H1 (cell line): ENCODE measurements around the gene SCART1. TPM values are rescaled to one million over a fixed set of nuclear protein-coding genes. Genes with fewer than 3 reads are reported as not detected.

Experiments
- CTCF ChIA-PET: fragments of 300-600 bp; sonication (Branson Sonifier 250); formaldehyde crosslinking; loops from one replicate; lab custom pipeline; 2021; ENCODE audit not compliant: partially characterized antibody; lab: Charles Lee
- POLR2A ChIA-PET: fragments of 300-600 bp; sonication (Branson Sonifier 250); formaldehyde crosslinking; loops from one replicate; lab custom pipeline; 2021; ENCODE audit warnings: inconsistent platforms; ENCODE audit not compliant: partially characterized antibody; lab: Charles Lee
- DNase-seq, 2 experiments: peaks; one replicate each; pipeline versions ENCODE4 v3.0.0 to v3.0.0-alpha.2; 2010 to 2022; ENCODE audit warnings: low spot score in 2 of 2, low read depth in 1 of 2, mixed read lengths in 1 of 2
- FAIRE-seq: peaks from 2 replicates; lab custom pipeline; 2011; peaks lifted over from hg19 to GRCh38; lab: Jason Lieb, UNC
- H2AFZ ChIP-seq: 2 replicates; pipeline ENCODE4 v1.8.1; 2012; ENCODE audit warnings: low read length, inconsistent platforms
- H2AK5ac ChIP-seq: 2 replicates; pipeline ENCODE4 v1.6.1; 2013; ENCODE audit warnings: low read depth, low read length
- H2BK120ac ChIP-seq: replicated peaks from 2 replicates; pipeline ENCODE3; 2013; ENCODE audit warnings: low read depth, low read length, inconsistent platforms
- H2BK12ac ChIP-seq: 2 replicates; pipeline ENCODE4 v1.6.1; 2013; ENCODE audit warnings: low read depth, low read length
- H2BK15ac ChIP-seq: 2 replicates; pipeline ENCODE4 v1.6.1; 2013; ENCODE audit warnings: low read length
- H2BK20ac ChIP-seq: 2 replicates; pipeline ENCODE4 v1.6.1; 2013; ENCODE audit warnings: low read length
- H2BK5ac ChIP-seq: 2 replicates; pipeline ENCODE4 v1.6.1; 2013; ENCODE audit warnings: low read depth, low read length
- H3K14ac ChIP-seq: 2 replicates; pipeline ENCODE4 v1.6.1; 2013; ENCODE audit warnings: inconsistent platforms; ENCODE audit not compliant: insufficient read length
- H3K18ac ChIP-seq: 2 replicates; pipeline ENCODE4 v1.6.1; 2013; ENCODE audit warnings: low read length; ENCODE audit errors: extremely low read depth
- H3K23ac ChIP-seq: 2 replicates; pipeline ENCODE4 v1.6.1; 2013; ENCODE audit warnings: inconsistent platforms; ENCODE audit not compliant: insufficient read length
- H3K23me2 ChIP-seq: 2 replicates; pipeline ENCODE4 v1.6.1; 2013; ENCODE audit warnings: low read depth, low read length
- H3K27ac ChIP-seq: 2 replicates; pipeline ENCODE4 v1.6.1; 2011; ENCODE audit warnings: low read depth, low read length, inconsistent platforms
- H3K27me3 ChIP-seq, 4 experiments: replicated peaks in 1 of 4; 1 replicate in 1 of 4; 2 replicates in 3 of 4; pipeline versions ENCODE4 v1.6.1 to v1.8.1; 2011 to 2013; ENCODE audit warnings: low read length in 3 of 4, mild to moderate bottlenecking in 3 of 4, inconsistent platforms in 2 of 4, mixed read lengths in 2 of 4, moderate library complexity in 1 of 4; ENCODE audit not compliant: control insufficient read depth in 3 of 4, insufficient read depth in 3 of 4; ENCODE audit errors: extremely low read depth in 1 of 4
- H3K36me3 ChIP-seq, 4 experiments: 2 replicates each; pipeline versions ENCODE4 v1.6.1 to v1.8.1; 2011 to 2013; ENCODE audit warnings: mild to moderate bottlenecking in 4 of 4, low read length in 3 of 4, moderate library complexity in 2 of 4, control low read depth in 1 of 4, inconsistent platforms in 1 of 4; ENCODE audit not compliant: insufficient read depth in 4 of 4, control insufficient read depth in 2 of 4
- H3K4ac ChIP-seq: replicated peaks from 2 replicates; pipeline ENCODE3; 2013; ENCODE audit warnings: low read length, low read depth, mixed read lengths, inconsistent platforms; ENCODE audit not compliant: insufficient read length
- H3K4me1 ChIP-seq, 4 experiments: replicated peaks in 1 of 4; 1 replicate in 1 of 4; 2 replicates in 3 of 4; pipeline versions ENCODE4 v1.6.1 to v1.8.1; 2011 to 2013; ENCODE audit warnings: low read length in 3 of 4, inconsistent platforms in 2 of 4, mixed read lengths in 1 of 4; ENCODE audit not compliant: insufficient read depth in 4 of 4, control insufficient read depth in 3 of 4
- H3K4me2 ChIP-seq, 2 experiments: 2 replicates each; pipeline versions ENCODE4 v1.6.1 to v1.8.1; 2011 to 2013; ENCODE audit warnings: low read depth in 2 of 2, low read length in 2 of 2, control low read depth in 1 of 2, inconsistent platforms in 1 of 2, mild to moderate bottlenecking in 1 of 2; ENCODE audit not compliant: insufficient read depth in 1 of 2
- H3K4me3 ChIP-seq, 4 experiments: fragments of 200-600, 300-600 bp in 1 of 4; sonication (generic), shearing (Covaris generic), sonication (Bioruptor Twin) in 1 of 4; 2 replicates each; pipeline versions ENCODE4 v1.5.1 to v1.8.1; 2011 to 2016; ENCODE audit warnings: low read length in 4 of 4, low read depth in 3 of 4, control low read depth in 2 of 4, inconsistent platforms in 2 of 4, mild to moderate bottlenecking in 2 of 4, mixed read lengths in 1 of 4, moderate library complexity in 1 of 4; ENCODE audit not compliant: insufficient read depth in 2 of 4; ENCODE audit errors: extremely low read depth in 1 of 4
- H3K56ac ChIP-seq: replicated peaks from 2 replicates; pipeline ENCODE3; 2013; ENCODE audit warnings: low read depth, mild to moderate bottlenecking, mixed read lengths, low read length, inconsistent platforms; ENCODE audit not compliant: insufficient read length
- H3K79me1 ChIP-seq: 2 replicates; pipeline ENCODE4 v1.6.1; 2013; ENCODE audit warnings: low read depth, low read length, control low read depth
- H3K79me2 ChIP-seq, 2 experiments: 2 replicates each; pipeline versions ENCODE4 v1.6.1 to v1.8.1; 2012 to 2013; ENCODE audit warnings: low read length in 2 of 2, mild to moderate bottlenecking in 2 of 2, inconsistent platforms in 1 of 2; ENCODE audit not compliant: insufficient read depth in 2 of 2, control insufficient read depth in 1 of 2
- H3K9ac ChIP-seq, 4 experiments: replicated peaks in 1 of 4; 1 replicate in 1 of 4; 2 replicates in 3 of 4; pipeline versions ENCODE4 v1.6.1 to v1.8.1; 2011 to 2013; ENCODE audit warnings: low read depth in 3 of 4, low read length in 3 of 4, control low read depth in 2 of 4, mild to moderate bottlenecking in 2 of 4, moderate library complexity in 2 of 4, inconsistent platforms in 1 of 4; ENCODE audit errors: extremely low read depth in 1 of 4
- H3K9me3 ChIP-seq, 2 experiments: 2 replicates each; pipeline versions ENCODE4 v1.6.1 to v1.8.1; 2012 to 2013; ENCODE audit warnings: mild to moderate bottlenecking in 2 of 2, moderate library complexity in 2 of 2, control low read depth in 1 of 2, inconsistent platforms in 1 of 2, low read depth in 1 of 2, low read length in 1 of 2, mixed read lengths in 1 of 2; ENCODE audit not compliant: insufficient read depth in 2 of 2
- H4K20me1 ChIP-seq, 2 experiments: replicated peaks in 1 of 2; 2 replicates each; pipeline versions ENCODE3 to v1.8.1; 2011 to 2013; ENCODE audit warnings: inconsistent platforms in 2 of 2, low read length in 2 of 2, mild to moderate bottlenecking in 1 of 2; ENCODE audit not compliant: insufficient read depth in 2 of 2, control insufficient read depth in 1 of 2
- H4K5ac ChIP-seq: 2 replicates; pipeline ENCODE4 v1.6.1; 2013; ENCODE audit warnings: low read length, low read depth, mixed read lengths, inconsistent platforms; ENCODE audit not compliant: insufficient read length
- H4K8ac ChIP-seq: 2 replicates; pipeline ENCODE4 v1.8.0; 2013; ENCODE audit warnings: mild to moderate bottlenecking, moderate library complexity, low read length, inconsistent platforms; ENCODE audit not compliant: insufficient read depth; ENCODE audit errors: extremely low read depth
- H4K91ac ChIP-seq: replicated peaks from 2 replicates; pipeline ENCODE3; 2013; ENCODE audit warnings: low read length, mixed read lengths, inconsistent platforms; ENCODE audit not compliant: insufficient read length
- ASH2L ChIP-seq: fragments of 200-600, 300-600 bp; sonication (generic); IDR thresholded peaks from one replicate; pipeline ENCODE4 v1.7.1; 2017; ENCODE audit warnings: low read length
- BRCA1 ChIP-seq: IDR thresholded peaks from 2 replicates; pipeline ENCODE4 v1.6.1; 2012; ENCODE audit warnings: low read depth, low read length, improper control_type of control experiment
- E2F6 ChIP-seq: IDR thresholded peaks from 2 replicates; pipeline ENCODE4 v1.6.1; 2012; ENCODE audit warnings: inconsistent platforms
- ZNF274 ChIP-seq: IDR thresholded peaks from 2 replicates; pipeline ENCODE4 v1.7.0; 2012; ENCODE audit warnings: low read length, borderline replicate concordance; ENCODE audit errors: extremely low read depth
- WGBS, 2 experiments: shearing (Covaris generic) in 1 of 2; methylation state at CpG; one replicate each; pipeline versions ENCODE4 v1.1.6 to v1.1.7; 2013 to 2015; ENCODE audit warnings: low lambda C conversion rate in 2 of 2, mixed read lengths in 2 of 2, inconsistent platforms in 1 of 2, low coverage in 1 of 2, missing lambda C conversion rate in 1 of 2; ENCODE audit not compliant: insufficient replicate concordance in 2 of 2, insufficient coverage in 1 of 2, insufficient read length in 1 of 2; ENCODE audit errors: extremely low coverage in 1 of 2, missing lambda C conversion rate in 1 of 2; 5-methylcytosine and 5-hydroxymethylcytosine counted together
- polyA plus RNA-seq, 7 experiments: library from polyadenylated mRNA; depleted of rRNA in 3 of 7; stranded (reverse) in 5 of 7; unstranded in 2 of 7; fragments of >200 nt in 5 of 7; fragments of 200-250 nt in 2 of 7; gene quantifications; 1 replicate in 5 of 7; 2 replicates in 1 of 7; 4 replicates in 1 of 7; pipeline versions ENCODE4 v1.2.1 to v1.2.3, GENCODE V29; 2011 to 2013; ENCODE audit warnings: missing spikeins in 2 of 7, mixed read lengths in 2 of 7
- total RNA-seq: library from RNA; stranded (reverse); fragmentation: NEBNext Ultra II Directional; extraction: Animal tissue kit (Norgen Biotek cat#: 25700); gene quantifications from 2 replicates; pipeline ENCODE4 v1.2.1, GENCODE V29; 2021

SCART1 gene
- total and polyA plus RNA-seq, 2 of the 8 experiments (the other 6 are each of a cell fraction or from before 2014, with no cell fraction given): 0.14 to 0.19 TPM

DNA sequence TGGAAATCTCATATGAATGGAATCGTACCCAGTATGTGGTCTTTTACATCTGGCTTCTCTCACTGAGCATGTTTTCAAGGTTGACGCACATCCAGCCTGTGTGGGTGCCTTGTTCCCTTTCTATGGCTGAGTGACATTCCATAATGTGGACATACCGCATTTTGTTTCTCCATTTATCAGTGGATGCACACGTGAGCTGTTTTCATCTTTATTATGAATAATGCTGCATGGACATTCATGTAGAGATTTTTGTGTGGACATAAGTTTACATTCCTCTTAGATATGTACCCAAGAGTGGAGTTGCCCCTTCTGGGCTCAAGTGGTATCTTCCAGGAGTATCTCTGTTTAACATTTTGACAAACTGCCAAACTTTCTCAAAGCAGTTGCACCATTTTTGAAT lies 1.3 kb upstream of the SCART1 start:
- Histone ChIP-seq H3K9me3 (peaks cover 55 to 72% of the 10 kb centered on the region in 2 experiments), H4K91ac (no peak overlapping the region), H3K4me1 (no peaks in the 10 kb centered on the region), H2AFZ (no peak overlapping the region), H3K4me3 (no peak overlapping the region), H3K23me2 (no peaks in the 10 kb centered on the region), H2BK5ac (no peak overlapping the region), H3K23ac (no peak overlapping the region), H3K18ac (no peak overlapping the region), H2AK5ac (no peak overlapping the region), H3K36me3 (no peaks in the 10 kb centered on the region), H4K5ac (no peak overlapping the region), H3K27me3 (no peaks in the 10 kb centered on the region), H3K27ac (no peak overlapping the region), H2BK12ac (no peak overlapping the region), H3K56ac (no peak overlapping the region), H3K4ac (no peak overlapping the region), H3K79me1 (no peaks in the 10 kb centered on the region), H4K20me1 (no peaks in the 10 kb centered on the region), H2BK20ac (no peak overlapping the region), H3K79me2 (no peaks in the 10 kb centered on the region), H2BK120ac (no peak overlapping the region), H2BK15ac (no peak overlapping the region), H4K8ac (no peak overlapping the region), H3K4me2 (no peak overlapping the region), H3K9ac (no peak overlapping the region), H3K14ac (no peak overlapping the region)
- WGBS, 2 experiments: 71% methylated on average over 4 of the region's 4 CpGs; no CpG with 5 or more reads in 1 of the 2 experiments
- no peak for DNase-seq
- ChIA-PET POLR2A (no interaction called here), CTCF (no interaction called here)
- TF ChIP-seq E2F6 (no peak), BRCA1 (no peak), ASH2L (no peak), ZNF274 (no peak)
- no peak for FAIRE-seq
